Measurements from ENCODE around the gene WDR62. TPM values are rescaled to one million over a fixed set of nuclear protein-coding genes. Genes with fewer than 3 reads are reported as not detected.

WDR62 gene
- total RNA-seq, result 34.2 and 35.3 TPM in 2 replicates
- long read RNA-seq, partial matches to known transcripts, result 2 of 3 reads
- long read RNA-seq, other reads (novel, unspliced or antisense), result 1 of 3 reads

- H3K4me3 Mint-ChIP-seq, result peak within 1 kb of the TSS; percentile 96
- H3K9me3 Mint-ChIP-seq, result no peaks in the 10 kb centered on the region
- H3K27ac Mint-ChIP-seq (ENCODE audit: unreplicated experiment), result peak within 1 kb of the TSS; percentile 100
- no peaks in the 10 kb centered on the region for H3K27me3 Mint-ChIP-seq (ENCODE audit: low read depth)
- peak; percentile 90 for DNase-seq (ENCODE audit: low read depth, low spot score)
- H3K4me1 Mint-ChIP-seq, result peaks cover 39% of the 10 kb centered on the region
- peak; percentile 4 for TF ChIP-seq CTCF (conservative IDR thresholded peaks at IDR 0.05)
- peaks cover under 1% of the 10 kb centered on the region for H3K36me3 Mint-ChIP-seq (ENCODE audit: low read depth)
Observed at GRCh38 chr19:36054733-36055686, at the start of gene WDR62. Gene WDR62 (plus strand): TSS chr19:36054897. CDS start chr19:36054972, 75 bp downstream.

GRCh38 chr19:36006955-36007354, 47.7 kb upstream of the WDR62 start:
- H3K27ac Mint-ChIP-seq (ENCODE audit: unreplicated experiment), result no peak overlapping the region
- H3K9me3 Mint-ChIP-seq, result no peaks in the 10 kb centered on the region
- DNase-seq (ENCODE audit: low read depth, low spot score), result no peak
- no peak for TF ChIP-seq CTCF (conservative IDR thresholded peaks at IDR 0.05)
- peaks cover 12% of the 10 kb centered on the region for H3K4me1 Mint-ChIP-seq
- peaks cover 8% of the 10 kb centered on the region for H3K27me3 Mint-ChIP-seq (ENCODE audit: low read depth)
- no peaks in the 10 kb centered on the region for H3K36me3 Mint-ChIP-seq (ENCODE audit: low read depth)
- no peak overlapping the region for H3K4me3 Mint-ChIP-seq

GRCh38 chr19:36008336-36008978, 46.2 kb upstream of the WDR62 start, which contains the start of gene SYNE4:
Gene SYNE4 (minus strand): TSS chr19:36008813. CDS start chr19:36008681, 132 bp downstream.
- no peaks in the 10 kb centered on the region for H3K36me3 Mint-ChIP-seq (ENCODE audit: low read depth)
- peaks cover 18% of the 10 kb centered on the region for H3K4me1 Mint-ChIP-seq
- H3K27me3 Mint-ChIP-seq (ENCODE audit: low read depth), result peaks cover 8% of the 10 kb centered on the region
- no peak for TF ChIP-seq CTCF (conservative IDR thresholded peaks at IDR 0.05)
- H3K9me3 Mint-ChIP-seq, result no peaks in the 10 kb centered on the region
- no peak for DNase-seq (ENCODE audit: low read depth, low spot score)
- H3K27ac Mint-ChIP-seq (ENCODE audit: unreplicated experiment), result peak within 1 kb of the TSS; percentile 45
- peak within 1 kb of the TSS; percentile 79 for H3K4me3 Mint-ChIP-seq

DNA sequence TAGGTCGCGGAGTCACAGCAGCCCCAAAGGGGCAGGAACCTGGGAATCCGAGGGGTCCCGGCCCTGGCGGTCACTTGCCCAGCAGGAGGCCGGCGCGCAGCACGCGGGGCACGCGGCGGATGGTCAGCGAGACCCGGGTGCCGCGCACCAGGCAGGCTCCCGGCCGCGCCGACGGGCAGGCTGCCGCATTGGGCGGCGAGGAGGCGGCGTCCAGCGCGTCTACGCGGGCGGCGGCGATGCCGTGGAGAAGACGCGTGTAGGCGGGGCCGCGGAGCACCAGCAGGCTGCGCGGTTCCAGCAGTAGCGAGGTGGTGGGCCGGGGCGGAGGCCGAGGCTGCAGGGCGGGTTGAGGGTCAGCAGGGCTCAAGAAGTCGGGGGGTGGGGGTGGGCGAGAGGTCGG, 45.5 kb upstream of the WDR62 start:
- H3K4me1 Mint-ChIP-seq, result peaks cover 26% of the 10 kb centered on the region
- no peaks in the 10 kb centered on the region for H3K36me3 Mint-ChIP-seq (ENCODE audit: low read depth)
- peak; percentile 49 for DNase-seq (ENCODE audit: low read depth, low spot score)
- peak overlapping the region; percentile 45 for H3K27ac Mint-ChIP-seq (ENCODE audit: unreplicated experiment)
- H3K4me3 Mint-ChIP-seq, result peak overlapping the region; percentile 69
- TF ChIP-seq CTCF (conservative IDR thresholded peaks at IDR 0.05), result no peak
- peaks cover 8% of the 10 kb centered on the region for H3K27me3 Mint-ChIP-seq (ENCODE audit: low read depth)
- H3K9me3 Mint-ChIP-seq, result no peaks in the 10 kb centered on the region

GRCh38 chr19:36009633-36010379, 44.9 kb upstream of the WDR62 start:
- peak overlapping the region; percentile 45 for H3K27ac Mint-ChIP-seq (ENCODE audit: unreplicated experiment)
- TF ChIP-seq CTCF (conservative IDR thresholded peaks at IDR 0.05), result no peak
- peaks cover 32% of the 10 kb centered on the region for H3K4me1 Mint-ChIP-seq
- DNase-seq (ENCODE audit: low read depth, low spot score), result no peak
- H3K9me3 Mint-ChIP-seq, result no peaks in the 10 kb centered on the region
- no peaks in the 10 kb centered on the region for H3K36me3 Mint-ChIP-seq (ENCODE audit: low read depth)
- peaks cover 8% of the 10 kb centered on the region for H3K27me3 Mint-ChIP-seq (ENCODE audit: low read depth)
- peak overlapping the region; percentile 69 for H3K4me3 Mint-ChIP-seq

All from neural crest cell (in vitro differentiated cells).